HEK293T (cell line): ENCODE data around the gene COPS8.

Experiments
- CTCF ChIA-PET: fragments of 350-600 bp; formaldehyde crosslinking; extraction: SDS; loops from one replicate; lab custom pipeline; 2021; ENCODE audit warnings: antibody characterized with exemption, inconsistent platforms; lab: Yijun Ruan, JAX
- POLR2A ChIA-PET: fragments of 350-600 bp; formaldehyde crosslinking; extraction: SDS; loops from one replicate; lab custom pipeline; 2020; ENCODE audit warnings: antibody characterized with exemption, inconsistent platforms; lab: Yijun Ruan, JAX
- DNase-seq: peaks from one replicate; pipeline ENCODE4 v3.0.0; 2012; ENCODE audit warnings: mixed read lengths; ENCODE audit errors: extremely low spot score
- ARNT ChIP-seq: fragments of 450-650 bp; IDR thresholded peaks from 2 replicates; pipeline ENCODE4 v1.6.1; 2017; ENCODE audit warnings: mild to moderate bottlenecking
- BHLHE40 ChIP-seq: fragments of 450-650 bp; IDR thresholded peaks from 2 replicates; pipeline ENCODE4 v1.6.1; 2016; ENCODE audit warnings: mild to moderate bottlenecking, moderate library complexity, borderline replicate concordance
- CTBP1 ChIP-seq: fragments of 450-650 bp; IDR thresholded peaks from 2 replicates; pipeline ENCODE4 v1.6.1; 2016; ENCODE audit warnings: borderline replicate concordance
- ELF4 ChIP-seq: fragments of 450-650 bp; IDR thresholded peaks from 2 replicates; pipeline ENCODE4 v1.6.1; 2017; ENCODE audit warnings: antibody characterized with exemption
- FOXA1 ChIP-seq: fragments of 450-650 bp; IDR thresholded peaks from 2 replicates; pipeline ENCODE4 v1.6.1; 2016; ENCODE audit warnings: mild to moderate bottlenecking
- FOXK2 ChIP-seq: fragments of 450-650 bp; IDR thresholded peaks from 2 replicates; pipeline ENCODE4 v1.6.1; 2016; ENCODE audit warnings: mild to moderate bottlenecking
- FOXM1 ChIP-seq: fragments of 450-650 bp; IDR thresholded peaks from 2 replicates; pipeline ENCODE4 v1.6.1; 2017; ENCODE audit warnings: mild to moderate bottlenecking, borderline replicate concordance
- HDGF ChIP-seq: fragments of 450-650 bp; IDR thresholded peaks from 2 replicates; pipeline ENCODE4 v1.6.1; 2017; ENCODE audit warnings: antibody characterized with exemption, borderline replicate concordance
- L3MBTL2 ChIP-seq: fragments of 450-650 bp; conservative IDR thresholded peaks from 2 replicates; pipeline ENCODE4 v1.6.1; 2016; ENCODE audit warnings: mild to moderate bottlenecking
- LEF1 ChIP-seq: fragments of 450-650 bp; IDR thresholded peaks from 2 replicates; pipeline ENCODE4 v1.6.1; 2017; ENCODE audit warnings: mild to moderate bottlenecking, borderline replicate concordance
- NFRKB ChIP-seq: fragments of 450-650 bp; IDR thresholded peaks from 2 replicates; pipeline ENCODE4 v1.6.1; 2016; ENCODE audit warnings: mild to moderate bottlenecking, moderate library complexity
- SP1 ChIP-seq: fragments of 450-650 bp; IDR thresholded peaks from 2 replicates; pipeline ENCODE4 v1.6.1; 2017
- SUZ12 ChIP-seq: fragments of 450-650 bp; IDR thresholded peaks from 2 replicates; pipeline ENCODE4 v1.6.1; 2016; ENCODE audit warnings: mild to moderate bottlenecking
- TARDBP ChIP-seq: fragments of 450-650 bp; IDR thresholded peaks from 2 replicates; pipeline ENCODE4 v1.6.1; 2016
- ZNF384 ChIP-seq: fragments of 450-650 bp; IDR thresholded peaks from 2 replicates; pipeline ENCODE4 v1.6.1; 2016
- TF ChIP-seq, protein P1 (sequence below): fragments of 450-650 bp; IDR thresholded peaks from 2 replicates; pipeline ENCODE4 v1.6.1; 2016

The COPS8 gene

DNA sequence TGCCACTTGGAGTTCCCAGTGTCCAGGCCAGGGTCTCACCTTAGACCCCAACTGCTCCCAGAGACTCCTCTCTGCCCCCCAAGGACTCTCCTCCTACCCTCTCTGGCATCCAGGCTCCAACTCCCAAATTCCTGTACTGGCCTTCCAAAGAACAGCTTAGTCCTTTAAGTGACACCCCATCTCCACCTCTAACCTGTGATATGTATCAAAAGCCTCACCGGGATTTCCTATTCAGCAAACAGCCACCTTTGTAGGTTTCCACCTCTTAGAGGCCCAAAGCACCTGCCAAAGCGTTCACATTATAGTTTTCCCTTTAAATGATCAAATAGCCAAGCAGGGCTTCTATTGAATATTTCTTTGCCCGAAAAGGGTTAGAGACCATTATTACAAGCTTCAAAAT, 2.7 kb upstream of the COPS8 start:
- POLR2A ChIA-PET: no interaction called here
- CTCF ChIA-PET: no interaction called here
- no peak for DNase-seq
- no peak for TF ChIP-seq CTBP1
- TF ChIP-seq FOXM1: no peak
- no peak for TF ChIP-seq TARDBP
- TF ChIP-seq ZNF384: no peak

DNA sequence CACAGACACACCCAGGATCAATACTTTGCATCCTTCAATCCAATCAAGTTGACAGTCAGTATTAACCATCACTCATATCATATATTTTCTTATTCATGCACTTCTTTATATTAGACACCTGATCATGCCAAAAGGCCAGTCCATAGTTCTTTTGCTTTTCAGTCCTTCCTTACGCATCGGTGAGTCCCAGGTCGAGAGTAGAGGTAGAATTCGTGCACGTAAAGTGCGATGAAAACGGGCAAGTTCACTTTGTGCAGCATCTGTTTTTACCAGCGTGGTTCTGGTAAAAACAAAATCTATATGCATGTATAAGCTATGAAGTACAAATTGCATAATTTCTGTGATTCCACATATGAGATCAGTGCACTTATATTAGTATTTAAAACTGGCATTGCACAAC, 1.2 kb upstream of the COPS8 start:
- TF ChIP-seq ZNF384: no peak
- TF ChIP-seq BHLHE40: no peak
- ChIA-PET CTCF (interaction anchor here (1.0 kb wide), 1 partner anchor 1318 kb away, joined by 3 read pairs; no protein-coding TSS in a partner anchor), POLR2A (interaction anchor here (0.6 to 2.1 kb wide), 3 partner anchors 8 to 173 kb away, joined by 3 to 8 read pairs (median 7); no protein-coding TSS in a partner anchor)
- DNase-seq: no peak

DNA sequence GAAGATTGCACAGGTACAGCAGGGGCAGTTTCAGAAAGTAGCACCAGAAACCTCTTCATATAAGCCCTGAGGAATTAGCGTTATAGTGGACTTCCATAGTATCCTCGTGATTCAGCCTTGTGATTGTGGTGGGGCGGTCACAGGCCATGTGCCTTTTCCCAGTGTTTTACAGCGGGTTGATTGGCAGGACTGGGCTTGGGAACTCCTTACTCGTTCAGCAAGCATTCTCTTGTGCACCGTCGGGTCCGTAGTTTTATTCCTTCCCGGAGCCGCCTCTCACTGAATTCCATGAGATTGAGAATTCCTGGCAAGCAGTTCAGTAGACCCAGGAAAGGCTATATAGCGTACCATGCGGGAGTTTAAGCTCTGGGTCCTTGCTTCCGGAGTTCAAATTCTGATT, 5.2 kb downstream of the COPS8 start:
- ChIA-PET POLR2A (no interaction called here), CTCF (no interaction called here)
- DNase-seq: no peak
- TF ChIP-seq L3MBTL2 (no peak), ARNT (no peak), SP1 (no peak), HDGF (no peak), FOXM1 (no peak), BHLHE40 (no peak), LEF1 (no peak), SUZ12 (no peak), TARDBP (no peak), ELF4 (no peak), NFRKB (no peak), FOXK2 (no peak), ZNF384 (no peak), FOXA1 (no peak), CTBP1 (no peak)
- TF ChIP-seq, protein P1, sequence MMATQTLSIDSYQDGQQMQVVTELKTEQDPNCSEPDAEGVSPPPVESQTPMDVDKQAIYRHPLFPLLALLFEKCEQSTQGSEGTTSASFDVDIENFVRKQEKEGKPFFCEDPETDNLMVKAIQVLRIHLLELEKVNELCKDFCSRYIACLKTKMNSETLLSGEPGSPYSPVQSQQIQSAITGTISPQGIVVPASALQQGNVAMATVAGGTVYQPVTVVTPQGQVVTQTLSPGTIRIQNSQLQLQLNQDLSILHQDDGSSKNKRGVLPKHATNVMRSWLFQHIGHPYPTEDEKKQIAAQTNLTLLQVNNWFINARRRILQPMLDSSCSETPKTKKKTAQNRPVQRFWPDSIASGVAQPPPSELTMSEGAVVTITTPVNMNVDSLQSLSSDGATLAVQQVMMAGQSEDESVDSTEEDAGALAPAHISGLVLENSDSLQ: no peak

DNA sequence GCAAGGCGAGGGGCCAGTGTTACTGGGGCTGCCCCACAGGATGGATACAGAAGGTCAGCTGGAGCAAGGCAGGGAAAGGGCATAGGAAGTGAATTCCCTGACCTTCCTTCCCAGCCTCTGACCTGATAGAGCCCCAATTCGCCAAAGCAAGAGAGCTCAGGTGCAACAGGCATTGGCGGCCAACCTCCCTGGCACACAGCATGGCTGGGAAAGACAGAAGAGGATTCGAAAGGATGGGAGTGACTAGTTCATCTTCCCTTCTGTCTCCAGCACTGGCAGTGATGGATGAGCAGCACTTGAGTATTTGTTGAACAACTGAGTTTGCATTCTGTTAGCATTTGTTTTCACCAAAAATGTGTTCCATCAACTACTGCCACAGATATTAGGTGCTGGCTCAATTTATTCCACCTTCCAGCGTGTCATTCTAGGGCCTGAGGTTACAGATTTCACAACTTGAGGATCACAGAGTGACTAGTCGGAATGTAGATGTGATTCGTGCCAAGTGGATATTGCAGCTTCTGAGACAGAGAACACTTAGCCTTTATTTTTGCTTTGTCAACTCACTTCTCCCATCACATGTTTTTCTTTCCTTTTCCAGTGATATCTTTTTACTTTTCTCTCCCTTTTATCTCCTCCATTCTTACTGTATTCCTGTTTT, 6.2 kb downstream of the COPS8 start:
- ChIA-PET POLR2A (no interaction called here), CTCF (no interaction called here)
- TF ChIP-seq ARNT (no peak), HDGF (no peak), ELF4 (no peak), BHLHE40 (no peak), ZNF384 (no peak), CTBP1 (no peak), FOXK2 (no peak)
- no peak for DNase-seq

DNA sequence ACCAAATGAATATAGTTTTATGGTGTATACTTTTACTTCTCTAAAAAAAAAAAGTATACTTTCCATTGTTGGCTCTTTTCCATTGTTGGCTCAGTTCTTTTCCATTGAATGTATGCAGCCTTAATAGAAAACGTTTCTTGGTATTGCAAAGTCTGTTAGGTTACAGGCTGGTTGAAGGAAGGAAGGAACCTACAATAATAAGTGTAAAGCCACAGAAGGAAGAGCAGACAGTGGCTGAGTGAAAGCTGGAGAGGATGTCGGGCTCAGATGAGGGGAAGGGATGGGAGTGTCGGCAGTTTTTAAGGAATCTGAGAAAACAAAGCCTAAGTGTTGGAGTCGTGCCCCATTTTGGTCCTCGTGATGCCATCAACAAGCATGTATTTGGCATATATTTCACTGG, 6.8 kb downstream of the COPS8 start:
- ChIA-PET POLR2A (no interaction called here), CTCF (interaction anchor here (0.6 kb wide), 1 partner anchor 381 kb away, joined by 9 read pairs; no protein-coding TSS in a partner anchor)
- TF ChIP-seq HDGF (no peak), BHLHE40 (no peak), SP1 (no peak), ELF4 (no peak), TARDBP (no peak), CTBP1 (no peak), SUZ12 (no peak), LEF1 (no peak), FOXK2 (no peak), FOXA1 (no peak)
- TF ChIP-seq, protein P1: no peak
- no peak for DNase-seq

DNA sequence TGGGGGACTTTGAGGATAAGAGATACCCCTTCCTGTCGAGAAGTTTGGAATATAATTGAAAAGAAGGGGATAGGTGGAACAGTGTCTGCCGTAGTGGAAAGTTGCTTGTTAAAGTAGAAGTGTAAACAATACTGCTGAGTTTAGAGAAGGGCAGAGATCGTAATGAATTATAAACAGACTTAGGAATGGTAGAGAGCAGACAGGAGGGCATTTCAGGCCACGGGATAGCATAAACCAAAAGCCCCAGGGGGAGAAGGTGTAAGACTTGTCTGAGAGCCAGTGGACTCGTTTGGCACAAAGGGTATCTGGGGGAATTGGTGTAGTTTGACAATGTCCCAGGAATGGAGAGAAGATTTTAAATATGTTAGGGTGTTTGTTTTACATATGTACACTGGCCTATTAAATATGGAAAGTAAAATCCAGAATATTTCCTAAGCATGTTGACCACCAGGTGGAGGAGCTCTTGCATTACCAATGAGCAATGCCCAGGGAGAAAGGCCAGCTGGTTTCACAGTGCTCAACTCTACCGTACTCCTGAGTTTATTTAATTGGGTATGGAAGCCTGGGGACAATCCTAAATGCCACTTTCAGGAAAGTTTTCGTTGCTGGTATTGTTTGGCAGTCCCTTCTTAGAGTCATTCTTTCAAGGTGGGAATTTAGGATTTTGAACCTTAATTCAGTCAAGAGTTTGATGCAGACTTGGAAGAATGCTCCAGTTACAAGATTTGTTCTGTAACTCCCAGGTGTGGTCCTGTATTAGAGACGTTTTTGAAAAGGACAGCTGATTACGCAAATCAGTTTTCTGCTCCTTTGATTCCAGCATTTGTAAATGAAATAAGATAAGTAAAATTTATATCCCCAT, 7.5 kb downstream of the COPS8 start:
- no peak for TF ChIP-seq L3MBTL2
- TF ChIP-seq HDGF: no peak
- TF ChIP-seq ELF4: no peak
- TF ChIP-seq SP1: no peak
- TF ChIP-seq FOXA1: no peak
- TF ChIP-seq SUZ12: no peak
- TF ChIP-seq CTBP1: no peak
- TF ChIP-seq, protein P1: no peak
- no peak for TF ChIP-seq LEF1
- no peak for TF ChIP-seq TARDBP
- no peak for TF ChIP-seq ZNF384
- no peak for TF ChIP-seq FOXK2
- TF ChIP-seq NFRKB: no peak
- no peak for TF ChIP-seq FOXM1
- no peak for TF ChIP-seq BHLHE40
- TF ChIP-seq ARNT: no peak
- ChIA-PET POLR2A (no interaction called here), CTCF (interaction anchor here (0.6 kb wide), 1 partner anchor 381 kb away, joined by 9 read pairs; no protein-coding TSS in a partner anchor)
- DNase-seq: peak; percentile 14
